HepG2 (cell line): ENCODE data around the gene MBTPS1.

Source experiments
- CBX1 ChIP-seq: IDR thresholded peaks from one replicate; pipeline ENCODE4 v1.6.1; 2016; ENCODE audit warnings: antibody characterized with exemption, low read depth
- EP300 ChIP-seq, 3 experiments: sonication (generic) in 1 of 3; formaldehyde crosslinking in 1 of 3; IDR thresholded peaks; 2 replicates each; pipeline versions ENCODE4 v1.5.1 to v1.6.1; 2011 to 2020; ENCODE audit warnings: low read depth in 2 of 3, low read length in 2 of 3, borderline replicate concordance in 1 of 3, improper control_type of control experiment in 1 of 3, mild to moderate bottlenecking in 1 of 3, missing genetic modification reagents in 1 of 3, moderate library complexity in 1 of 3
- FOXA1 ChIP-seq, 2 experiments: fragments of 450-650 bp in 1 of 2; sonication (generic) in 1 of 2; formaldehyde crosslinking in 1 of 2; IDR thresholded peaks; 2 replicates each; pipeline versions ENCODE4 v1.4.0 to v1.6.1; 2016 to 2020; ENCODE audit warnings: missing genetic modification reagents in 1 of 2
- KLF16 ChIP-seq, 2 experiments: sonication (generic) in 1 of 2; formaldehyde crosslinking in 1 of 2; IDR thresholded peaks; 2 replicates each; pipeline versions ENCODE4 v1.6.1 to v1.8.0; 2016 to 2023; ENCODE audit warnings: missing genetic modification reagents in 2 of 2, missing compliant biosample characterization in 1 of 2
- MED13 ChIP-seq: sonication (generic); formaldehyde crosslinking; IDR thresholded peaks from 2 replicates; pipeline ENCODE4 v1.5.0; 2020; ENCODE audit warnings: missing genetic modification reagents
- MYC ChIP-seq: sonication (generic); formaldehyde crosslinking; IDR thresholded peaks from 2 replicates; pipeline ENCODE4 v1.9.0; 2021; ENCODE audit warnings: missing genetic modification reagents, borderline replicate concordance
- PCBP2 ChIP-seq: fragments of 200-400 bp; formaldehyde crosslinking; optimal IDR thresholded peaks from 2 replicates; pipeline ENCODE3; 2018; ENCODE audit warnings: low read length, low read depth; ENCODE audit not compliant: poor library complexity, severe bottlenecking
- TAF1 ChIP-seq: sonication (generic); formaldehyde crosslinking; IDR thresholded peaks from 2 replicates; pipeline ENCODE4 v1.4.0; 2020; ENCODE audit warnings: missing genetic modification reagents
- ZNF660 ChIP-seq: sonication (generic); formaldehyde crosslinking; IDR thresholded peaks from 2 replicates; pipeline ENCODE4 v1.5.1; 2020; ENCODE audit warnings: mild to moderate bottlenecking, low read depth, missing genetic modification reagents, borderline replicate concordance
- TF ChIP-seq, protein P1 (sequence below): sonication (generic); formaldehyde crosslinking; IDR thresholded peaks from 2 replicates; pipeline ENCODE4 v1.5.0; 2020; ENCODE audit warnings: mild to moderate bottlenecking, missing genetic modification reagents, moderate library complexity
- TF ChIP-seq, protein P2 (sequence below): sonication (generic); formaldehyde crosslinking; conservative IDR thresholded peaks from 2 replicates; pipeline ENCODE4 v1.4.0; 2020; ENCODE audit warnings: missing genetic modification reagents

DNA sequence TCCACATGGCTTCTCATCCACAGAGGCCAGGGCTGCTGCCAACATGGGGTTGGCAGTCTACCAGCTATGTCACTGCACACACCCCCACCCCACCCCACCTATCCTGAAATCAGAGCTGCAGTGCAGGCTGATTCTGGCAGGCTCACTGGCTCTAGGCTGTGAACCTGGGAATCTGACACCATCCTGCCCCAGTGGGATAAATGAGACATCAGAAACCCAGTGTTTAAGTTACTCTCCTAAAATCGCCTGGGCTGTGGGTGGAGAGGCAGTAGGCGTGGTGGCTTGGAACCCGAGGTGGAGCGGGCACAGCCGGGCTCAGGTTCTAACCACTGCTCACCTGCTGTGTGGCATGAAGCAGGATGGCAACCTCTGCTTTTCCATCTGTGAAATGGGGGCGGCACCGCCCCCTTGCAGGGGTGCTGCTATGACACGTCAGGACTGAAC is 79.7 kb downstream of the MBTPS1 start:
- TF ChIP-seq EP300 (IDR thresholded peaks at IDR 0.05; ENCODE audit: low read depth in 2 of 2, low read length in 2 of 2) (no peak), EP300 (CRISPR knock-in tag; IDR thresholded peaks at IDR 0.05; ENCODE audit: borderline replicate concordance) (no peak), PCBP2 (no peak), ZNF660 (CRISPR knock-in tag) (no peak), CBX1 (no peak), KLF16 (CRISPR knock-in tag; IDR thresholded peaks at IDR 0.05) (no peak), MED13 (CRISPR knock-in tag) (no peak), MYC (CRISPR knock-in tag) (no peak), TAF1 (CRISPR knock-in tag) (no peak), FOXA1 (IDR thresholded peaks at IDR 0.05) (no peak), FOXA1 (CRISPR knock-in tag; IDR thresholded peaks at IDR 0.05) (no peak)
- TF ChIP-seq, protein P1, sequence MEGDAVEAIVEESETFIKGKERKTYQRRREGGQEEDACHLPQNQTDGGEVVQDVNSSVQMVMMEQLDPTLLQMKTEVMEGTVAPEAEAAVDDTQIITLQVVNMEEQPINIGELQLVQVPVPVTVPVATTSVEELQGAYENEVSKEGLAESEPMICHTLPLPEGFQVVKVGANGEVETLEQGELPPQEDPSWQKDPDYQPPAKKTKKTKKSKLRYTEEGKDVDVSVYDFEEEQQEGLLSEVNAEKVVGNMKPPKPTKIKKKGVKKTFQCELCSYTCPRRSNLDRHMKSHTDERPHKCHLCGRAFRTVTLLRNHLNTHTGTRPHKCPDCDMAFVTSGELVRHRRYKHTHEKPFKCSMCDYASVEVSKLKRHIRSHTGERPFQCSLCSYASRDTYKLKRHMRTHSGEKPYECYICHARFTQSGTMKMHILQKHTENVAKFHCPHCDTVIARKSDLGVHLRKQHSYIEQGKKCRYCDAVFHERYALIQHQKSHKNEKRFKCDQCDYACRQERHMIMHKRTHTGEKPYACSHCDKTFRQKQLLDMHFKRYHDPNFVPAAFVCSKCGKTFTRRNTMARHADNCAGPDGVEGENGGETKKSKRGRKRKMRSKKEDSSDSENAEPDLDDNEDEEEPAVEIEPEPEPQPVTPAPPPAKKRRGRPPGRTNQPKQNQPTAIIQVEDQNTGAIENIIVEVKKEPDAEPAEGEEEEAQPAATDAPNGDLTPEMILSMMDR (CRISPR knock-in tag), result no peak
- TF ChIP-seq, protein P2, sequence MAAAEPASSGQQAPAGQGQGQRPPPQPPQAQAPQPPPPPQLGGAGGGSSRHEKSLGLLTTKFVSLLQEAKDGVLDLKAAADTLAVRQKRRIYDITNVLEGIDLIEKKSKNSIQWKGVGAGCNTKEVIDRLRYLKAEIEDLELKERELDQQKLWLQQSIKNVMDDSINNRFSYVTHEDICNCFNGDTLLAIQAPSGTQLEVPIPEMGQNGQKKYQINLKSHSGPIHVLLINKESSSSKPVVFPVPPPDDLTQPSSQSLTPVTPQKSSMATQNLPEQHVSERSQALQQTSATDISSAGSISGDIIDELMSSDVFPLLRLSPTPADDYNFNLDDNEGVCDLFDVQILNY, result no peak
